Right ventricle myocardium superior (tissue), 1 donor: ENCODE results near the gene PPP1R3D. TPM values are rescaled to one million over a fixed set of nuclear protein-coding genes. Genes with fewer than 3 reads are reported as not detected.
"Not testable (repeated sequence)": the region's sequence is repeated elsewhere in the genome, so short reads cannot be mapped to it uniquely, and the experiment has no call there.

Source experiments
- ATAC-seq: fragments of 200-7000 bp; cut with Tn5 transposase; one replicate; pipeline ENCODE4 v1.9.1; 2020; ENCODE audit warnings: mild to moderate bottlenecking; ENCODE audit not compliant: poor library complexity
- DNase-seq: peaks from one replicate; pipeline ENCODE4 v3.0.0-alpha.2; 2020
- intact Hi-C: fragments of 100-400 bp; cut with DNase I; formaldehyde crosslinking; loops from one replicate; pipeline ENCODE4 v1.11.2; 2022
- long read RNA-seq: library from polyadenylated mRNA; unstranded; transcript quantifications from one replicate; pipeline ENCODE4 v2.0.0, GENCODE V29; 2021
- total RNA-seq: library from RNA; stranded (reverse); fragmentation: NEBNext Ultra II Directional; extraction: Animal tissue kit (Norgen Biotek cat#: 25700); gene quantifications from one replicate; pipeline ENCODE4 v1.2.1, GENCODE V29; 2021
- donor health status: DM: no; HTN: yes; CAD: no; lungs with severe emphysema.

The PPP1R3D gene, protein sequence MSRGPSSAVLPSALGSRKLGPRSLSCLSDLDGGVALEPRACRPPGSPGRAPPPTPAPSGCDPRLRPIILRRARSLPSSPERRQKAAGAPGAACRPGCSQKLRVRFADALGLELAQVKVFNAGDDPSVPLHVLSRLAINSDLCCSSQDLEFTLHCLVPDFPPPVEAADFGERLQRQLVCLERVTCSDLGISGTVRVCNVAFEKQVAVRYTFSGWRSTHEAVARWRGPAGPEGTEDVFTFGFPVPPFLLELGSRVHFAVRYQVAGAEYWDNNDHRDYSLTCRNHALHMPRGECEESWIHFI
- 12.7 TPM for total RNA-seq
- long read RNA-seq, transcript PPP1R3D-201 (1 exons, 3,630 nt) = major isoform, 30 of 30 reads
- long read RNA-seq, partial matches to known transcripts = 0 of 30 reads
- long read RNA-seq, other reads (novel, unspliced or antisense) = 0 of 30 reads

DNA sequence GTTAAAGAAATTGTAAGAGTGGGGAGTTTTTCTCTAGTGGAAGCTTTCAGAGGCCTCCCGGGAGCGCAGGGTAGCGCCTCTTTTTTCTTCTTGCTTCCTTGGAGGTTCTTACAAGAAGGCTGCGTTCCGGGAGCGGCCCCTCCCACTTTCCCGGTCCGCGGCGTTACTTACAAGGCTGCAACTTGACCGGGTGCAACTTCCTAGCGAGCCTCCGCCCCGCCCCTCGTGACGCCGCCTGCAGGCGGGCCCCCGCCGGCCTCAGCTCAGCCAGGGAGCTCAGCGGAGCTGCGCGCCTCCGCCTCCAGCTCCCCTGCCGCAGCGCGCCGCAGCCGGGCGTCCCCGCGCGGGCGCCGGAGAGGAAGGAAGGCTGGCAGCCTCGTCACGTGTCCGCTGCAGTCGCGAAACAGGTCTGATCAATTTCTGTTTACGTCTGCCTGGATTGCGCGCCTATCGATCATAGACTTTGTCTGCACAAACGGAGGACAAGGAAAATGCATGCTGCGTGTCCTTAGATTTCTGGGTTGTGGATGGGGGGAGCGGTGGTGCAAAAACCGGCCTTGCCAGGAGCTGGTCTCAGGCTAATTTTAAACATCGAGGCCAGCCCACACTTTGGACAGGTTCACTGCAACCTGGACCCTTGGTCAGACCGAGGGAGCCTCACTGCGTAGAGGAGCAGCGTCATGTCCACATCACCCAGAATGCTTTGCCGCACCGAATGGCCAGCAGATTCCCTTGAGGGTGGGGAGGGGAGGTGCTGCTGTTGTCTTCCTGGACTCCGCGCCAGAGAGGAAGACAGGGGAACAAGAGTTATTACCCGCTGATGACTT, at the start of gene PPP1R3D, which contains the start of gene FAM217B:
Gene PPP1R3D (minus strand): TSS at position 177 of the 827 bp plus-strand sequence. CDS start 374 bp downstream, outside the sequence.
Gene FAM217B (plus strand): TSS at position 261 of the 827 bp plus-strand sequence. CDS start 3,555 bp downstream, outside the sequence.
- peak; percentile 99 for DNase-seq
- intact Hi-C loops = loop anchor here (10.0 kb wide), 1 partner anchor 94 kb away; no protein-coding TSS in a partner anchor
- ATAC-seq = peak; percentile 95

DNA sequence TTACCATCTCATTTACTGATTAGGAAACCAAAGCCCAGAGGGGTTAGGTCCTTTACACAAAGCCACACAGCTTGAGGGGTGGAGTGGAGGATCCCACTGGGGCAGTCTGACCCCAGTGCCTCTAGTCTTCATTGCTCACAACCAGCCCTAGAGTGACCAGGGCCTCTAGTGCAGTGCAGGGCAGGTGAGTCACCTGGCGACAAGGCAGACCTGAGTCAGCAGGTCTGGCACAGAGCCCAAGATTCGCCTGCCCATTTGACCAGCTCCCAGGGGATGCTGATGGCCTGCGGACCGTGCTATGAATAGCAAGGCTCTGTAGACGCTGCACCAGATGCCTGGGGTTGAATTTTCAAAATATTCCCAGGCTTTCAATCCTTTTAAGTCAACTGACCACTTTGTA, 48.0 kb upstream of the PPP1R3D start:
- intact Hi-C loops = no loop called here
- ATAC-seq (no peak), DNase-seq (no peak)

DNA sequence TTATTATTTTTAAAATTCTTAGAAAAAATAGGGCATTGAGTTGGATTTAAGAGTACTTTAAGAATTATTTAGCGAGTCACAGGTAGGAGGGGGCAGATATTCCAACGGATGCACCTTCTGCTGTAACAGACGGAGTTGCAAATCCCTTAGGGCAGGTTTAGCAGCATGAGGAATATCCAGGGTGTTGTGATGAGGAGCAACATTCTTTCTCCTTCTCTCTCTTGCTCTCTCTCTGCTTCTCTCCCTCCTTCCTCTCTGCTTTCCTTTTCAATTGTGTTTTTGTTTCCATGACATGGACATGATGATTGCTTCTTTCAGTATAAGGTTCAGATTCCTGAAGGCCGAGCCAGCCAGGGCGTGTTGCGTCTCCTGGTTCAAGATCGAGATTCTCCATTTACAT, 47.0 kb upstream of the PPP1R3D start:
- no peak for DNase-seq
- ATAC-seq = no peak
- intact Hi-C loops = no loop called here

DNA sequence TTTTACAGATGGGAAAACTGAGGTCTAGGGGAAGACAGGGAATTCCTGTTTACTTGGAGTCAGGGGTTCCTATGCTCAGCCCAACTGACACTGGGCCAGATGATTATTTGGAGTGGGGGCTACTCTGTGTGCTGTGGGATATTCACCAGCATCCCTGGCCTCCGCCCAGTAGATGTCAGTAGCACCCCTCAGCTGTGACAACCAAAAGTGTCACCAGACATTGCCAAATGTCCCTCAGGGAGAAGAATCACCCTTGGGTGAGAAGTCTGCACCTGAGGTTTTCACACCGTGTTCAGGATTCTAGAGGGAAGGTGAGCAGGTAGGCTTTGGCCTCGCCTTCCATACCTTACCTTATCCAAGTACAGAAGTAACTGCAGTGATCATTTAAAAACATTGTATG, 45.8 kb upstream of the PPP1R3D start:
- DNase-seq (no peak), ATAC-seq (peak; percentile 89)
- intact Hi-C loops = no loop called here

DNA sequence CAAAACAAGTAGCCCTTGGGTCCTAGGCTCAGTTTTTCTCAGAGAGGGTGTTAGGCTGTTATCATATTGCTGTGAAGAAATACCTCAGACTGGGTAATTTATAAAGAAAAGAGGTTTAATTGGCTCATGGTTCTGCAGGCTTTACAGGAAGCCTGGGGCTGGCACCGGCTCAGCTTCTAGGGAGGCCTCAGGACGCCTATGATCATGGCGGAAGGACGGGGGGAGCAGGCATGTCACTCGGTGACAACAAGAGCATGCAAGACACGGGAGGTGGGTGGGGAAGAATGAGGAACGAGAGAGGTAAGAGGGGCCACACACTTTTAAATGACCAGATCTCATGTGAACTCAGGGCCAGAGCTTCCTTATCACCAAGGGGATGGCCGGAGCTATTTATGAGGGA, 45.1 kb upstream of the PPP1R3D start:
- ATAC-seq (no peak), DNase-seq (no peak)
- intact Hi-C loops = no loop called here

DNA sequence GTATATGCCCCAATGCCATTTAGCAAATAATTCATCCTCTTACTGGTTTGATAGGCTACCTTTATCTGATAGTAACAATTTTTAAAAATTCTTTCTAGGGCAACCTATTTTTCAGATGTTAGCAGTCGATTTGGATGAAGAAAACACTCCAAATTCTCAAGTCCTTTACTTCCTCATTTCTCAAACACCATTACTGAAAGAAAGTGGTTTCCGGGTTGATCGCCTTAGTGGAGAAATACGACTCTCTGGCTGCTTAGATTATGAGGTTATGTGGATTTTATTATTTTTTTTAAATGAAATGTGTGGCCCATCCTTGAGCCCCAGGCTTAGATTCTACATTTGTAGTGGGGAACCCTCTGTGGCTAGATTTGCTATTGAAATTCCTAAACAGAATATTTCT, 44.4 kb upstream of the PPP1R3D start:
- ATAC-seq = no peak
- DNase-seq = no peak
- intact Hi-C loops = no loop called here

DNA sequence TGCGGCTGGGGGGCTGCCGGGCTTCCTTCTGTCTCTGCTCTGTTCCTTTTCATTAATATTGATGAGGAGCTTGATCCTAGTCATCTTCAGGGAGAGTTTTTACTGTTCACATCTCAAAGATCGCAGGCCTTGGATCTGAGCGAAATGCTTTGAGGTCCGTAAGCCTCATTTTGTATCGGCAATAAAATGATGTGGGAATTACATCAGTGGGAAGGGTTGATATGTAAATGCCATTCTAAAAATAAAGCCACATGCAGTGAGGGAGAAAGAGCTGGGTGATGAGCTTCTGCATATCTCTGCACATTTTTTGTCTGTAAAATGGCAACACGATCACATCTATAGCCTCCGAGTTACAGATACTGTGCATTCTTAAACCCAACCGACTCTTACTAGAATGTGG, 43.0 kb upstream of the PPP1R3D start:
- no peak for DNase-seq
- ATAC-seq = no peak
- intact Hi-C loops = no loop called here

DNA sequence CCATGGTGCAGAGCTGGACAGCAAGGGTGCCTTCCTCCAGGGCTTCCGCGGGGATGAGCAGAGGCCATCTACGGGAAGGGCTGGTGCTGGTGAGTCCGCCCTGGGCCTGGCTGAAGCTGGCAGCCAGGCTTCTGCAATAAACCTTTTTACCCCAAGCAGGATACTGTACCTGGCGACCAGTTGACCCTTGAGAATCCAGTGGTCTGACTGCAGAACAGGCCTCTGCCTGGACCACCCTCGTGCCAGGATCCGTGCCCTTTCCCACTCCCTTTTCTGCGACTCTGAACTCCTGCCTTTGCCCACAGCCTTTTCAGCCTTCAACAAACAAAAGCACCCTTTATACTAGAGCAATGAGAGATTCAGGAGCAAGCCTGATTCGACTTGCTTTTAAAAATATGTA, 37.0 kb upstream of the PPP1R3D start:
- intact Hi-C loops = no loop called here
- DNase-seq (no peak), ATAC-seq (no peak)

DNA sequence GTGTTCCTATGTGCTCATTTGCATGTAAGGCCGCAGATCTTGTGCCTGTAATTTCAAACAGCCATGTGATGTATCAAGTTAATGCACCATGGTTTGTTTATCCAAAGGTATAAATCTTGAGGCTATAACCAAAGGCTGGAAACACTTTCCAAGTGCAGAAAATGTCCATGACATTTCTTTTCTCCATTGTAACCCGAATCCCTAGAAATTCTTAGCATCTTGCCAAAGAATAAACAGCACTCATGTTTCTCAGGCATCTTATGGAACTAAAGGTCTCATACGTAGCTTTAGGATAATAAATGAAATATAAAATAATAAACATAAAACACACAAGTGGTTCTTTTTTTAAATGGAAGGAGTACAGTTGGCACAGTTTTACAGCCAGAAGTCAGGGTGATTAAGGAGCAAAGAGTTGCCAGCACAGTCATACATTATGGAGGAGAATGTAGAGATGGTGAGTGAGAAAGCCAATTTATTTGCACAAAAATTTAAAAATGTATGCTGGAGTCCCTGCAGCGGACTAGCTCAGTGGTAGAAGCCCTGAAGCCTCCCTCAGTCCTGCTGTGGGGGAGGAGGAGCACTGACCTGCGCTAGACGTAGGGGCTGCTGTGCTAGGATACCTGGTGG, 36.2 kb upstream of the PPP1R3D start:
- intact Hi-C loops = no loop called here
- DNase-seq = no peak
- no peak for ATAC-seq

DNA sequence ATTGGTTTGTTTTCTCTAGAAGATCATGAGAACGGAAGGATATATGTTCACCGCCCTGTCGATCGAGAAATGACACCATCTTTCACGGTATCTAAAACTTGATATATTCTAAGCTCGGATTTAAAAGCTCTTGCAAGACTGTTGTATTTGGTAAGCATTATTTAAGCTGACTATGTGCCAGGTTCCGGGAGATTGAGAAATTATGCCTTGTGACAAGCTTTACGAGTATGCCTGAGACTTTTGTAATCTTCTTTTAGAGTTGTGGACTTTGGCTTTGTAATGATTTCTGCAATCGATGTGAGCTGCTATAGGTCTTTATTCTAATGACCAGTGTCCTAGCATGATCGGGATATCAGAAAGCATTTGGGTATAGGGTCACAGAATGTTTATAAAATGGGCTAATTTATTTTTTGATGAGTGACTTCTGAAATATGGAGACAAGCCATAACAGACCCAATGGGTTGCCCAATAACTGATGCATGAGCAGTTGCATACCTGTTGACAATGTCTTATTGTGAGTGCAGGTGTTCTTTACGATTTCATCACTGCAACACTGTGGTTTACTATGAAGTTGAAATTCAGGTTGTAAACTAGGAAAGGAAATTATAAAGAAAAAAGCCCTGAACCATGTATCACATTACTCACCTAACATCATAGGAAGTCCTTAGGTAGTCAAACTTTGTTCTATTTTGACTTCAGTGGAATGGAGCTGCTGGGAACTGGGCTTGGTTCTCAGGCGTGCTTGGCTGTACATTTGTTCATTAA, 32.1 kb upstream of the PPP1R3D start:
- ATAC-seq = no peak
- DNase-seq = no peak
- intact Hi-C loops = no loop called here

DNA sequence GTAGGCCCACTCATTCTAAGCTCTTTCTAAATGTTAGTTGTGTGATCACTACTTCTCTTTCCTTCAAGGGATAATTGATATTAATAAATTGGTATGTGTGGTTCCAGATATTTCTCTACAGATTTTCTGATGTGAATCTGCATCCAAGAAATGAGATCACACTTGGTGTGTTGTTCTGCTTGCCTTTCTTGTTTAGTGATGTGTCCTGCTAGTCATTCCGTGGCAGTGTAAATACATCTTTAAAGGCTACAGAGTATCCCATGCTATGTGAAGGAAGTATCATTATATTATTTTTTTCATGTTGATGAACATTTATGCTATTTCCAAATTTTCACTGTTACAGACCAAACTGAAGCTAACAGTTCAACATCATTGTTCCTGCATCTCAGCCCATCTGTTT, 31.3 kb upstream of the PPP1R3D start:
- ATAC-seq (no peak), DNase-seq (no peak)
- intact Hi-C loops = no loop called here

DNA sequence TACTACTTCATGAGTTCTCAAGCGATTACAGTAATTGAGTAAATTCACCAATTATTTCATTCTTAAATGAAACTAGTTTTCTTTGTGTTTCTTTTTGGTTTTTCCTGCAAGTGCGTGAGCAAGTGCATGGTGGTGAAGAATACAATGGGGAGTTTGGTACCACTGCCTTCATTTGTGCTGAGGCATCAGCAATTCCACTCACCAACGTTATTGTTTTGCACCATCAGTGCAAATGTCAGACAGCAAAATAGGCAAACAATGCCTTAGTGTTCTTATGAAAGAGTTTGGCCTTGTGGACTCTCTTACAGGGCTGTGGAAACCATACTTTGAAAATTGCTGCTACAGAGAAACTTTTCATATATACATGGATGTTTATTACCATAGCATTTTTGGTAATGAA, 26.3 kb upstream of the PPP1R3D start:
- no peak for ATAC-seq
- intact Hi-C loops = no loop called here
- no peak for DNase-seq

DNA sequence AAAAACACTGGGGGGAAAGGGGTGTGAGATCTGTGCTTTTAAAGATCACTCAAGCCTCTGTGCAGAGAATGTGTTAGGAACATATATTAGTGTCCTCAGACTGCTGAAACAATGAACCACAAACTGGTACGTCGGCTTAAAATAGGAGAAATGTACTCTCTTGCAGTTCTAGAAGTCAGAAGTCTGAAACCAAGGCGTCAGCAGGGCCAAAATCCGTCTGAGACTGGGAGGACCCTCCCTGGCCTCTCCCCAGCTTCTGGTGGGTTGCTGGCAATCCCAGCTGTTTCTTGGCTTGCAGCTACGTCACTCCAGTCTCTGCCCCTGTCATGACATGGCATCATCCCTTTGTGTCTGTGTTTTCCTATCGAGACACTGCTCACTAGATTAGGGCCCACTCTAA, 22.1 kb upstream of the PPP1R3D start:
- no peak for DNase-seq
- intact Hi-C loops = no loop called here
- no peak for ATAC-seq

DNA sequence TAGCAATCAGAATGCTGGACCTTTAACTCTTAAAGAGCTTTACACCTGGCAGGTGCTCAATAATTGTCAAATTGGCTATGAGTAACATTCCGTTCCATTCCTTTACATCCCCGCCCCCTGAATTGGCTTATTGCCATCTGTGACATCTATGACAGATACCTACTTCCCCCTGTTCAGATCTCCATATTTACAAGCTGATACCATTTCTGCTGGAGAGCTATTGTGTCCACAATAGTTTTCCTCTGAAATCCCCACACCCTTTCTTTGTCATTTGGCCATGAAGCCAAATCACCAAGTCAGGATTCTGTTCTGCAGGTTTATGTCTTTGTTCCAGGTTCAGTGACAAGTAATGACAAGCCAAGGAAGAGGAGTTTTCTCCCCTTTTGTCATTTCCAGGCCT, 21.3 kb upstream of the PPP1R3D start:
- DNase-seq (no peak), ATAC-seq (no peak)
- intact Hi-C loops = no loop called here

DNA sequence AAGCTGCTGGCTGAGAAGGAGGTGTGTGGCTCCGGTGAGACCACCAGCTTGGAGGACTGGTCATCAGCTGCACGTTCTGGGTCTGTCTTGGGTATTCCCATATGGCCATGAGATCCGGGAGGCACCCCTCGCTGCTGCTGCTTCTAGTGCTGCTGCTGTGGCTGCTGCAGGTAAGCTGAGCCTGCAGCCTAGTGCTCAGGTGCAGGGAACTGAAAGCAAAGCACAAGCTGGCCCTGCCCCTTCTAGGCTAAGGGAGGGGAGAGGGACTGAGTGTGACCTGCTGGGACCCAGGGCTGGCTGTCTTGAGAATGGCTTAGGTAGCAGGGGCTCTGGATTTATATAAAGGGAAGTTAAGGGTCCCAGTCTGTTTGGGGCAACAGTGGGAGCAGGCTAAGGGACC, 18.5 kb upstream of the PPP1R3D start:
- intact Hi-C loops = no loop called here
- DNase-seq (no peak), ATAC-seq (no peak)

DNA sequence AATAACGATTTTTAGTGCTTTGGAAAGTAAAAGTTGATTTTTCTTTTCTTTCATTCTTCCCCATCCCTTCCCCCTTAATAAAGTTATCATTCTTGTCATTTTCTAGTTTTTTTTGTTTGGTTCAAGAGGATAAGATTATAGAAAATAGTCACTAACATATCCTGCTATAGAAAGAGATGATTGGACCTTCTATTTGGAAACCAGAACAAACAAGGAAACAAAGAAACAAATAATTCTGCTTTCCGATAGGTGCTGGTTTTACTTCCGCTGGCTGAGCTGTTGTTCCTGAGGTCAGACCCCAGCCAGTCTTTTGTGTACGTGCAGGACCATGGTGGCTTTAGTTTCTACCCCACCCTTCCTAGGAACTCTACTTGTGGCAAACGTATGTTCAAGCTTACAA, 18.0 kb upstream of the PPP1R3D start, which contains the start of gene CDH26:
Gene CDH26 (plus strand): TSS at position 301 of the 400 bp plus-strand sequence. CDS start 304 bp downstream, outside the sequence.
- DNase-seq = no peak
- no peak for ATAC-seq
- intact Hi-C loops = no loop called here

DNA sequence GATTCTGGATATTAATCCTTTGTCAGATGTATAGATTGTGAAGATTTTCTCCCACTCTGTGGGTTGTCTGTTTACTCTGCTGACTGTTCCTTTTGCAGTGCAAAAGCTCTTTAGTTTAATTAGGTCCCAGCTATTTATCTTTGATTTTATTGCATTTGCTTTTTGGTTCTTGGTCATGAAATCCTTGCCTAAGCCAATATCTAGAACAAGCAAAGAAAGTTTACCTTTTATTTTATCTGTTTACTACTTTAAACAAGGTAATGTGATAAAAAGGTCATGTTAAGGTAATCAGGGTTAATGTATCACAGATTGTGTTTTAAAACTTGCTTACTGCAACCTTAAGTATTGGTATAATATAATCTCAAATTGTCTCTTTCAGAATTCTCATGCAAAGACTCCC, 17.5 kb upstream of the PPP1R3D start:
- ATAC-seq, intact Hi-C loops, DNase-seq: not testable (repeated sequence)

DNA sequence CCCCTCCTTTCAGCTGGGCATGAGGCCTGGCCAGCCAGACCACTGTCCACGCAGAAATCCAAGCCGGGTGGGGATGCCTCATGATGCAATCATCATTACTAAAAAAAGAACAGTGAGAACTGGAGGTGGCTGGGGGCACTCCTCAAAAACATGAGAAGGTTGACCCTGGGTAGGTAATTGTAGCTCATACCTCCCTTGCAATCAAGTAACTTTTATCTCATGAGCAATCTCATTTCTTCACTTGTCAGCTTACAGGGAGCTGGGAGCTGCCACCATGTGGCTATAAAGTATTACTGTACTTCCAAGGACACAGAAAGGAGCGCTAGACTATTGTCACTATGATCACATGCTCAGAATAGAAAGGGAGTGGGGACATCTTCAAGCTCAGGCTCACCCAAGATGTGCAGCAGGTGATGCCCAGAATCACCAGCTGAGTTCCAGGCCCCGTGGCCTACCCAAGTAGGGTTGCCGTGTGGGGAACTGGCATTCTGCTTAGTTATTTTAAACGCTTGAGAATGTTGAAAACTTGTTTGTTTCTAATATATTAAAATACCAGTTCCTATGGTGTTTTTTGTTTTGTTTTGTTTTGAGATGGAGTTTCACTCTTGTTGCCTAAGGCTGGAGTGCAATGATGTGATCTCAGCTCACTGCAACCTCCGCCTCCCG, 15.2 kb upstream of the PPP1R3D start:
- intact Hi-C loops = no loop called here
- peak; percentile 56 for ATAC-seq
- no peak for DNase-seq
